ENCODE measurements around the gene DNAJB5. TPM values are rescaled to one million over a fixed set of nuclear protein-coding genes. Genes with fewer than 3 reads are reported as not detected.
A peak's percentile ranks its signal among the peaks of the same experiment; 100 is the strongest.

Gene DNAJB5
- total and polyA plus RNA-seq, 2 experiments from 2014 or later = 20.3 to 37.4 TPM

- peak; percentile 5 for ATAC-seq
- H2AFZ ChIP-seq = no peak overlapping the region
- H3K27me3 Mint-ChIP-seq (ENCODE audit: insufficient read depth, low read depth, poor library complexity) = peaks cover 15% of the 10 kb centered on the region
- TF ChIP-seq POLR2AphosphoS5 (IDR thresholded peaks at IDR 0.05; ENCODE audit: low read depth) (no peak), ZNF331 (CRISPR knock-in tag; IDR thresholded peaks at IDR 0.05; ENCODE audit: low read depth) (no peak), ZNF114 (CRISPR knock-in tag; IDR thresholded peaks at IDR 0.05) (no peak), EZH2phosphoT487 (IDR thresholded peaks at IDR 0.05; ENCODE audit: unreplicated experiment) (no peak), CREB1 (CRISPR knock-in tag; IDR thresholded peaks at IDR 0.05; ENCODE audit: low read depth) (no peak), EZH2 (IDR thresholded peaks at IDR 0.05; ENCODE audit: low read depth, unreplicated experiment) (no peak), NANOG (IDR thresholded peaks at IDR 0.05; ENCODE audit: borderline replicate concordance) (no peak), ETS1 (IDR thresholded peaks at IDR 0.05) (no peak), REST (IDR thresholded peaks at IDR 0.05; ENCODE audit: unreplicated experiment) (no peak), STAT1 (IDR thresholded peaks at IDR 0.05; ENCODE audit: unreplicated experiment) (no peak), JUNB (IDR thresholded peaks at IDR 0.05; ENCODE audit: unreplicated experiment) (no peak), CTCF (conservative IDR thresholded peaks at IDR 0.05; ENCODE audit: low read depth in 2 of 2) (no peak)
- TF ChIP-seq, protein P1, sequence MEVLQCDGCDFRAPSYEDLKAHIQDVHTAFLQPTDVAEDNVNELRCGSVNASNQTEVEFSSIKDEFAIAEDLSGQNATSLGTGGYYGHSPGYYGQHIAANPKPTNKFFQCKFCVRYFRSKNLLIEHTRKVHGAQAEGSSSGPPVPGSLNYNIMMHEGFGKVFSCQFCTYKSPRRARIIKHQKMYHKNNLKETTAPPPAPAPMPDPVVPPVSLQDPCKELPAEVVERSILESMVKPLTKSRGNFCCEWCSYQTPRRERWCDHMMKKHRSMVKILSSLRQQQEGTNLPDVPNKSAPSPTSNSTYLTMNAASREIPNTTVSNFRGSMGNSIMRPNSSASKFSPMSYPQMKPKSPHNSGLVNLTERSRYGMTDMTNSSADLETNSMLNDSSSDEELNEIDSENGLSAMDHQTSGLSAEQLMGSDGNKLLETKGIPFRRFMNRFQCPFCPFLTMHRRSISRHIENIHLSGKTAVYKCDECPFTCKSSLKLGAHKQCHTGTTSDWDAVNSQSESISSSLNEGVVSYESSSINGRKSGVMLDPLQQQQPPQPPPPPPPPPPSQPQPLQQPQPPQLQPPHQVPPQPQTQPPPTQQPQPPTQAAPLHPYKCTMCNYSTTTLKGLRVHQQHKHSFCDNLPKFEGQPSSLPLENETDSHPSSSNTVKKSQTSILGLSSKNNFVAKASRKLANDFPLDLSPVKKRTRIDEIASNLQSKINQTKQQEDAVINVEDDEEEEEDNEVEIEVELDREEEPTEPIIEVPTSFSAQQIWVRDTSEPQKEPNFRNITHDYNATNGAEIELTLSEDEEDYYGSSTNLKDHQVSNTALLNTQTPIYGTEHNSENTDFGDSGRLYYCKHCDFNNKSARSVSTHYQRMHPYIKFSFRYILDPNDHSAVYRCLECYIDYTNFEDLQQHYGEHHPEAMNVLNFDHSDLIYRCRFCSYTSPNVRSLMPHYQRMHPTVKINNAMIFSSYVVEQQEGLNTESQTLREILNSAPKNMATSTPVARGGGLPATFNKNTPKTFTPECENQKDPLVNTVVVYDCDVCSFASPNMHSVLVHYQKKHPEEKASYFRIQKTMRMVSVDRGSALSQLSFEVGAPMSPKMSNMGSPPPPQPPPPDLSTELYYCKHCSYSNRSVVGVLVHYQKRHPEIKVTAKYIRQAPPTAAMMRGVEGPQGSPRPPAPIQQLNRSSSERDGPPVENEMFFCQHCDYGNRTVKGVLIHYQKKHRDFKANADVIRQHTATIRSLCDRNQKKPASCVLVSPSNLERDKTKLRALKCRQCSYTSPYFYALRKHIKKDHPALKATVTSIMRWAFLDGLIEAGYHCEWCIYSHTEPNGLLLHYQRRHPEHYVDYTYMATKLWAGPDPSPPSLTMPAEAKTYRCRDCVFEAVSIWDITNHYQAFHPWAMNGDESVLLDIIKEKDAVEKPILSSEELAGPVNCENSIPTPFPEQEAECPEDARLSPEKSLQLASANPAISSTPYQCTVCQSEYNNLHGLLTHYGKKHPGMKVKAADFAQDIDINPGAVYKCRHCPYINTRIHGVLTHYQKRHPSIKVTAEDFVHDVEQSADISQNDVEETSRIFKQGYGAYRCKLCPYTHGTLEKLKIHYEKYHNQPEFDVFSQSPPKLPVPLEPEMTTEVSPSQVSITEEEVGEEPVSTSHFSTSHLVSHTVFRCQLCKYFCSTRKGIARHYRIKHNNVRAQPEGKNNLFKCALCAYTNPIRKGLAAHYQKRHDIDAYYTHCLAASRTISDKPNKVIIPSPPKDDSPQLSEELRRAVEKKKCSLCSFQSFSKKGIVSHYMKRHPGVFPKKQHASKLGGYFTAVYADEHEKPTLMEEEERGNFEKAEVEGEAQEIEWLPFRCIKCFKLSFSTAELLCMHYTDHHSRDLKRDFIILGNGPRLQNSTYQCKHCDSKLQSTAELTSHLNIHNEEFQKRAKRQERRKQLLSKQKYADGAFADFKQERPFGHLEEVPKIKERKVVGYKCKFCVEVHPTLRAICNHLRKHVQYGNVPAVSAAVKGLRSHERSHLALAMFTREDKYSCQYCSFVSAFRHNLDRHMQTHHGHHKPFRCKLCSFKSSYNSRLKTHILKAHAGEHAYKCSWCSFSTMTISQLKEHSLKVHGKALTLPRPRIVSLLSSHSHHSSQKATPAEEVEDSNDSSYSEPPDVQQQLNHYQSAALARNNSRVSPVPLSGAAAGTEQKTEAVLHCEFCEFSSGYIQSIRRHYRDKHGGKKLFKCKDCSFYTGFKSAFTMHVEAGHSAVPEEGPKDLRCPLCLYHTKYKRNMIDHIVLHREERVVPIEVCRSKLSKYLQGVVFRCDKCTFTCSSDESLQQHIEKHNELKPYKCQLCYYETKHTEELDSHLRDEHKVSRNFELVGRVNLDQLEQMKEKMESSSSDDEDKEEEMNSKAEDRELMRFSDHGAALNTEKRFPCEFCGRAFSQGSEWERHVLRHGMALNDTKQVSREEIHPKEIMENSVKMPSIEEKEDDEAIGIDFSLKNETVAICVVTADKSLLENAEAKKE (CRISPR knock-in tag; IDR thresholded peaks at IDR 0.05) = no peak
- H3K36me3 Mint-ChIP-seq (ENCODE audit: low read depth) = peaks cover 53% of the 10 kb centered on the region
- peak overlapping the region; percentile 18 for H3K4me2 ChIP-seq
- peaks cover 53% of the 10 kb centered on the region for H3K4me1 Mint-ChIP-seq
- H3K79me2 ChIP-seq (replicated peaks; ENCODE audit: insufficient read depth) = peaks cover 5% of the 10 kb centered on the region; the same call in 1 of the 2 replicates
- H3K4me1 ChIP-seq (ENCODE audit: insufficient read depth) = peaks cover 45% of the 10 kb centered on the region
- peak overlapping the region; percentile 43 for H3K27ac ChIP-seq (ENCODE audit: low read depth)
- H3K36me3 ChIP-seq (ENCODE audit: insufficient read depth) = peaks cover 16% of the 10 kb centered on the region
- no peaks in the 10 kb centered on the region for H4K20me1 ChIP-seq (replicated peaks; ENCODE audit: insufficient read depth)
- DNase-seq (ENCODE audit: low spot score) = peak; percentile 59
- peak overlapping the region; percentile 45 for H3K4me3 Mint-ChIP-seq
- no peaks in the 10 kb centered on the region for H3K9me2 ChIP-seq (ENCODE audit: insufficient read depth)
- H3K4me3 ChIP-seq = no peak overlapping the region
- no peaks in the 10 kb centered on the region; the same call in none of the 2 replicates for H3F3A ChIP-seq (replicated peaks; ENCODE audit: low read depth)
- no peaks in the 10 kb centered on the region for H3K27me3 ChIP-seq (ENCODE audit: insufficient read depth)
- peak overlapping the region; percentile 85 for H3K27ac Mint-ChIP-seq
- H3K9me3 Mint-ChIP-seq = no peaks in the 10 kb centered on the region; the same call in 1 of the 3 replicates
Measured at GRCh38 chr9:34993502-34994259, 4.1 kb downstream of the DNAJB5 start.
